HG02981 (cell line): Measurements from ENCODE around the gene PAOX.
"Not testable (repeated sequence)": the region's sequence is repeated elsewhere in the genome, so short reads cannot be mapped to it uniquely, and the experiment has no call there.

Experiments
- ATAC-seq: cut with Tn5 transposase; IDR thresholded peaks from one replicate; pipeline ENCODE4 v1.9.1; 2021; ENCODE audit warnings: mild to moderate bottlenecking, moderate library complexity; ENCODE audit not compliant: unreplicated experiment

Gene PAOX

DNA sequence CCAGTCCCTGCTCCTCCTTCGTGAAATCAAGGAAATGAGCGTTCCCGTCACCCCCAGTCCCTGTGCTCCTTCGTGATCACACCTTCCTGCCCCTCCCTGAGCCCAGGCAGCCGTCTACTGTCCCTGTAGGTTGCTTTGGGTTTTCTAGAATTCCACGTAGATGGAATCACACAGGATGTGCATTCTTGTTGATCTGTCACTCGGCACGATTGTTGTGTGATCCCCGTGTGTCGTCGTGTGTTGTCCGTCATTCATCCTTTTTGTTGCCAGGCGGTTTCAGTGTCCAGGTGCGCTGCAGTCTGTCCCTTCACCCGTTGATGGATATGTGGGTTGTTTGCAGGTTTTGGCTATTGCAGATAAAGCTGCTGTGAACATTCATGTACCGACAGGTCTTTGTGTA, 24.3 kb downstream of the PAOX start:
- ATAC-seq: no peak

DNA sequence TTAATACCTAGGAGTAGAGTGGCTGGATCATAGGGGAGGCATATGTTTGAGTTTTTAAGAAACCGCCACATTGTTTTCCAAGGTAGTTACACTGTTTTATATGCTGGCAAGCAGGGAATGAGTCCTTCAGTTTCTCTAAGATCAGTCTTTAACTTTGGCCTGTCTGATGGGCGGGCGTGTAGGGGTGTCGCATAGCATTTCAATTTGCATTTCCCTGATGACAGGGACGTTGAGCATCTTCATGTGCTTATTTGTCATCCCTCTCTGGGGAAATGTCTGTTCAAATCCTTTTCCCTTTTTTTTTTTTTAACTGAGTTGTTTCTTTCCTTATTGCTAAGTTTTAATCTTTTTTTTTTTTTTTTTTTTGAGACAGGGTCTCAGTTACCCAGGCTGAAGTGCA, 24.7 kb downstream of the PAOX start:
- no peak for ATAC-seq

DNA sequence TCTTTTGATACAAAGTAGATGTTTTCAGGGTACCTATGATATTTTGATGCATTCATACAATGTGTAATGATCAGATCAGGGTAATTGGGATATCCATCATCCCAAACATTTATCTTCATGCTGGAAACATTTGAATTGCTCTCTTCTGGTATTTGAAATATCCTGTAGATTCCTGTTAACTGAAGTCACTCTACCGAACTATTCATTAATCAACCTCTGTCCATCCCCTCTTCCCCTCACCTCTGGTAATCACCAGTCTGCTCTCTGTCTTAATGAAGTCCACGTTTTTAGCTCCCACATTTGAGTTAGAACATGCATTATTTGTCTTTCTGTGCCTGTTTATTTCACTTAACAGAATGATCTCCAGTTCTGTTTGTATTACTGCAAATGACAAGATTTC, 26.2 kb downstream of the PAOX start:
- no peak for ATAC-seq

DNA sequence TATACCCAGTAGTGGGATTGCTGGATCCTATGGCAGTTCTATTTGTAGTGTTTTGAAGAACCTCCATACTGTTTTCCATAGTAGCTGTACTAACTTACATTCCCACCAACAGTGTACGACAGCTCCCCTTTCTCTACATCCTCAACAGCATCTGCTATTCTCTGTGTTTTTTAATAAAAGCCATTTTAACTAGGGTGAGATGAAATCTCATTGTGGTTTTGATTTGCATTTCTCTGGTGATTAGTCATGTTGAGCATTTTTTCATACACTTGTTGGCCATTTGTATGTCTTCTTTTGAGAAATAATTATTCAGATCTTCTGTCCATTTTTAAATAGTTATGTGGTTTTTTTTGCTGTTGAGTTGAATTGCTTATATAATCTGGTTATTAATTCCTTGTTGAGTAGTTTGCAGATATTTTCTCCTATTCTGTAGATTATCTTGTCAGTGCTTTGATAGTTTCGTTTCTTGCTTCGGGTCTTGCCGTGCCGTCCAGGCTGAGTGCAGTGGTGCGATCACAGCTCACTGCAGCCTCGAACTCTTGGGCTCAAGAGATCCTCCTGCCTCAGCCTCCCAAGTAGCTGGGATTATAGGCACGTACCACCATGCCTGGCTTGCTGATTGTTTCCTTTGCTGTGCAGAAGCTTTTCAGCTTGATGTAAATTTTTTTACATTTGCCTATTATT, 26.9 kb downstream of the PAOX start:
- no peak for ATAC-seq

DNA sequence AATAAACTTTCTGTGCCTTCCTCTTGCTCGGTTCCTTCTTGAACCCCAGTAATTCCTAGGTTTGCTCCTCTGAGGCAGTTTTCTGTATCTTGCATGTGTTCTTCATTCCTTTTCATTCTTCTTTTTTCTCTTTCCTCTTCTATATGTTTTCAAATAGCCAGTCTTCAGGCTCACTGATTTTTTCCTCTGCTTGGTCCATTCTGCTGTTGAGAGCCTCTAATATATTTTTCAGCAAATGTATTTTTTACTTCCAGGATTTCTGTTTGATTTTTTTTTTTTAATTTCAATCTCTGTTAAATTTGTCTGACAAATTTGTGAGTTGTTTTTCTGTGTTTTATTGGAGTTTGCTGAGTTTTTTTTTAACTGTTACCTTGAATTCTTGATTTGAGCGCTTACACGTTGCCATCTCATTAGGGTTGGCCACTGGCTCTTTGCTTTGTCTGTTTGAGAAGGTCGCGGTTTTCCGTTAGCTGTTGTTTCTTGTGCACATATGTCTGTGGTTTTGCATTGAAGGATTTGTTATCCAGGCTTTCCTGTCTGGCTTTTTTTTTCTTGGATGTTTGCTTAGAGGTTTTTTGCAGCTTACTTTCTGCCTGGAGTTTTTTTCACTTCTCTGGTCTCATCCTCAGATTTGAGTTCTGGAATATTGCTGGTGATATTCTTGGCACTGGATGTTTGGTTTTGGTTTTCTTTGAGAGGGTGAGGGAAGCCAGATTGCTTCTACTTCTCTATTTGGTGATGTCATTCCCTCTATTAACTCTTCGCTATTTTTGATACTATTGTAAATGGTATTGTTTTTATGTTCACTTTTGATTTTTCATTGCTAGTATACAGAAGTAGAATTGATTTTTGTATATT, 32.7 kb downstream of the PAOX start:
- ATAC-seq: no peak

DNA sequence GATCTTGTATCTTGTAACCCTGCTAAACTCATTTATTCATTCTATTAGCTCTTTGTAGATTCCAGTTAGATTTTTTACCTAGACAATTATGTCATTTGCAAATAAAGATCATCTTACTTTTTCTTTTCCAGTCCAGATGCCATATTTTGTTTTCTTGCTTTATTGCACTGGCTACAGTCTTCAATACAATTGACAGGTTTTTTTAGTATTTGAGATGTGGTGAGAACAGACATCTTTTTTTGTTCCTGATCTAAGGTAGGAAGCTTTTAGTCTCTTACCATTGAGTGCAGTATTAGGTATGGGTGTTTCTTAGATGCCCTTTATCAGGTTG, 33.3 kb downstream of the PAOX start:
- ATAC-seq: no peak

DNA sequence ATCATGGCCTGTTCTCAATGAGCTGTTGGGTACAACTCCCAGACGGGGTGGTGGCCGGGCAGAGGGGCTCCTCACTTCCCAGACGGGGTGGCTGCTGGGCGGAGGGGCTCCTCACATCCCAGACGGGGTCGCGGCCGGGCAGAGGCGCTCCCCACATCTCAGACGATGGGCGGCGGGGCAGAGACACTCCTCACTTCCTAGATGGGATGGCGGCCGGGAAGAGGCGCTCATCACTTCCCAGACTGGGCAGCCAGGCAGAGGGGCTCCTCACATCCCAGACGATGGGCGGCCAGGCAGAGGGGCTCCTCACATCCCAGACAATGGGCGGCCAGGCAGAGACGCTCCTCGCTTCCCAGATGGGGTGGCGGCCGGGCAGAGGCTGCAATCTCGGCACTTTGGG, 35.3 kb downstream of the PAOX start:
- not testable (repeated sequence) for ATAC-seq

DNA sequence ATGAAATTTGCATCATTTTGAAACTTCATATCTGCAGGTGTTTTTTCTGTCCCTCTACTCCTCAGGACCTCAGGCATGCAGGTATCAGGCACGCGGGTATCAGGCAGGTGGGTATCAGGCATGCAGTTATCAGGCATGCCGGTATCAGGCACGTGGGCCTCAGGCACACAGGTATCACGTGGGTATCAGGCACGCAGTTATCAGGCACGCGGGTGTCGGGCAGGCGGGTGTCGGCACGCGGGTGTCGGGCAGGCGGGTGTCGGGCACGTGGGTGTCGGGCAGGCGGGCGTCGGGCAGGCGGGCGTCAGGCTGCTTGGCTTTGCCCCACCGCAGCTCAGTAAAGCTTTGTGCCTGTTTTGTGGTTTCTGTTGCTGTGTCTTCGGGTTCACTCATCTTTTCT, 36.7 kb downstream of the PAOX start:
- no peak for ATAC-seq

DNA sequence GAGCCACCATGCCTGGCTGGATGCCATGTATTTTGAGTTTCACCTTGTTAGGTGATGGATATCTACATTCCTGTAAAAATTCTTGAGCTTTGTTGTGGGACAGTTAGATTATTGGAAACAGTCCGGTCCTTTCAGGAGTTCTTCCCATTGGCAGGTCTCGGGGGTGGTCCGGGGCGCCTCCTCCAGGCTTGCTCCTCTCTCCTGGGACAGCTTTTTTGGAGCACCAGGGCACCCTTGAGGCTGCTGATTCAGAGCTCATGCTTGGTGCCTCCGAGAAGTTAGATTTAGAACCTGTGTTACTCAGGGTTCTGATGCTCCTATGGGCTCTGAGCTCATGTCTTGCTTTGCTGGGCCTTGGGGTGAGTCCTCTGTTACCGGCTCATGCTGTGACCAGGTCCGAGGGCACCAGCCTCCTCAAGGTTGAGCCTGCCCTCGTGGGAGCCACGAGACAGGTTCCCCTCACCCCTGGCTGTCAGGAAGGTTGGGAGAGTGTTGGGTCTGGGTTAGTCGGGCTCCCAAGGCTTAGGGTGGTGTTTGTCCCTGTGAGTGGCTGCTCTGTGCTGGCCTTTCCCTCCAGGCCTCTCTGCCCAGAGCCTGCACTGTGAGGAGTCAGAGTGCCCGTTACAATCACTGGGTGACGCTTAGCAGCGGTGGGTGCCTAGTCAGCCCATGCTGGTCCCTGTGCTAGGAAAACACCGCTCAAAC, 39.4 kb downstream of the PAOX start:
- no peak for ATAC-seq

DNA sequence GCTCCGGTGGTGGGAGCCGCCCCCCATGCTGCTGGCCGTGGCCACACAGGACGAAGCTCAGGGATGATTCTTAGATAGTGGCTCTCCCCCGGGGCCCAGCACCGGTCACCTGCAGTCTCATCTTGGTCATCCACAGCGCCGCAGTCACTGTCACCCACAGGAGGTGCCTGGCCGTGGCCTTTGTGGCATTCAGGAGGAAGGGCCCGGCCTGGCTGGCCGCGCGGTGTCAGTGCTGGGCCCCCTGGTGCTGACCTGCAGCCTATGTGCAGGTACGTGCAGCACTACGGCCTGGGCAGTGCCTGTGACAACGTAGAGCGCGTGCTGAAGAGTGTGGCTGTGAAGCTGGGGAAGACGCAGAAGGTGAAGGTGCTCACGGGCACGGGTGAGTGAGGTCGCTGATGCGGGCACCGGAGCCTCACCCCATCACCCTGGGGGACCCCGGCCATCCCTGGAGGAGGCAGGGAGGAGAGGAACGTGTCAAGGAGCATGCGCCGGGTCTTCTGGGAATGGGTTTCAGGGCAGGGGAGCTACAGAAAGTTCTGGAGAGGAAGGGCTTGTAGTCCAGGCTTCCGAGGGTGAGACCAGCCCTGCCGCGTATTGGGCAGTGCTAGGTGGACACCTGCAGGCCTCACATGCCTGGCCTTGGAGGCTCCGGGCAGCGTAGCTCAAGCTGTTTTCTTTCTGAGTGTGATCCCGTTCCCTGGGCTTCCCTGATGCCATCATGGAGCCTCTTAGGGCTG, 40.3 kb downstream of the PAOX start:
- no peak for ATAC-seq

DNA sequence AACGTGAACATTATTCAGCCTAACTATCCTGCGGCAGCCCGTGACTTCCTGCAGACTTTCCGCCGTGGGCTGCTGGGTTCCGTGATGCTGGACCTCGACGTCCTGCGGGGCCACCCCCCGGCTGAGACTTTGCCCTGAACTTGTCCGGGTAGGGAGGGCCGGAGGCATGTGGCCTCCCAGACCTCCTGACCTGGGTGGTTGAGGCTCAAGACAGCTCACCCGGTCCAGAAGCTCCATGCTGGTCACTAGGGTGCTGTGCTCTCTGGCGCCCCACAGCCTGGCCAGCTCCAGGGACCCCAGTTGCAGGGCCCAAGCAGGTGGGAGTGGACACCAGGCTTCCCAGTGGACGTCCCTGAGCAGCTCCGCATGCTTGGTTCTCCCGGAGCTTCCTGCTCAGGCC, 41.0 kb downstream of the PAOX start:
- ATAC-seq: no peak

DNA sequence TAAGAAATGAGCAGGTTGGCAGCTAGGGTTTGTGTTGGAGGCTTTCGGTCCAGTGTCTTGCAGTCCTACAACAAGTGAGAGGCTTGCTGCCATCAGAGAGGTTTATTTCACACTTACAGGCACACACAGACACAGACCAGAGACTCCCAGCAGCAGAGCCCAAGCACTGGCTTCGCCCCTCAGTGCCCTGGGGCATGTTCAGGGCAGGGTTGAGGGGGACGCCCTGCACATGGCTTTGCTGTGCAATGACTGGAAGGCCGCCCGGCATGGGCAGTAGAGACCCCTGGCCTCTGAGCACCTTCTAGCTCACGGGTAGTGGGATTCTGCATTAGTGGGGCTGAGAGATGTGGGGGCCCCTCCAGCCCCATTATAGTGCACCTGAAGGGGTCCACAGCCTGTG, 41.5 kb downstream of the PAOX start:
- ATAC-seq: no peak

DNA sequence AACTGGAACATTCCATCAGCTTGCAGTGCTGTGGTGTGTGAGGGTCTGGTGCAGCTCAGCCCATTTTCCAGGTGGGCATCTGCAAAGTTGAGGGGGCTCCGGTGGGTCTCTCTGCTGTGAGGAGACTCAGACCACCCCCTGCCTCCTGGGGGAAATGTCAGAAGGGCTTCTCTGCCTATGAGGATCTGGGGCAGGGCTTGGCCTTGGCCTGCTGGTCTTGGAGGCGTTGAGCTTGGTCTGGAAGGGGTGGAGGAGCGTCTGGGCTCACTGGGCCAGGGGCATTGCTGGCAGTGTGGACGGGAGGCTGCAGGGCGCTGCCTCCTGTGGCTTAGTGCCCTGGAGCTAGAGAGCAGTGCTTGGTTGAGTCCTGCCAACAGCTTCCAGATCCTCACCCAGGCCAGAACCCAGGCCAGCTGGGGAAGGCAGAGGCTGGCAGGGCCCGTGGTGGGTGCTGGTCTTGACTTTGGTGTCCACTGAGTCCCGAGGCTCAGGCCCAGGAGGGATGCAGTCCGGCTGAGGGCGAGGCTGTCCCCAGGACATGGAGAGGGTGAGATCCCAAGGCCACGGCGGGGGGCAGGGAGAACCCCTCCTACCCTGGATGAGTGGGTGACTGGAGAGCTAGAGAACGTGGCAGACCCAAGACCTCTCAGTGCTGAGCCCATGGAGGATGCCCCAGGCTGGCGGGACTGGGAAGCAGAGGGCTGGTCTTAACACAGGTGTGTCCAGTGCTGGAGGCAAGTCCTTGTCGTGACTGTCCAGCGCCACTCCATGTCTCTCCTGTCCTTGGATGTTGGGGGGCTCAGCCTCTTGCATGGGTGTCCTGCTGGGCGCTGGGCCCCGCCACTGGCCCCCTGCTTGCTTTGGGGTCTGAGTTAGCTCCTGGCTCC, 42.5 kb downstream of the PAOX start:
- ATAC-seq: no peak

DNA sequence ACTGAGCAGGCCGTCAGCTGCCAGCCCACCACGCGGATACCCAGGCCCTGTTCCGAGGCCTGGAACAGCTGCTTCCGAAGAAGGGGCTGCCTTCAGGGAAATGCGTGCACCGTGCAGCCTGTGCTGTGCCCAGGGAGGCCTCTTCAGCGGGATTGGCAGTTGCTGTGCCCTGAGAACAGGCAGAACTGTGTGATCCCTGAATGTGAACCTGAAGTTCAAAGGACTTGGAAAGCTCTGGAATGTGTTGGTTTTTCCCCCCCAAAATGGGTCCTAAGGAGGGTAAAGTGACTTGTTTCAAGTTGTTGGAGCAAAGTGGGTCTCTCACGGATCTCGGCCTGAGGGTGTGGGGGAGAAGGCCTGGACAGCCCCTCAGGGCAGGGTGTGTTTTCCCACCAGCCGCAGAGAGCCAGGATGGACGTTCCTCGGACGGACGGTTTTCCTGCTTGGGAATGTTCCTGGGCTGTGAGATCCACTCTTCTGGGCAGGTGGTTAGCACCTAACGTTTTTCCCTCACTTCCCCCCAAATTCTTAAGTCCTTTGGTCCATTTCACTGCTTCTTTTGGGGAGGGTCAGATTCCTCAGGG, 43.3 kb downstream of the PAOX start:
- no peak for ATAC-seq

DNA sequence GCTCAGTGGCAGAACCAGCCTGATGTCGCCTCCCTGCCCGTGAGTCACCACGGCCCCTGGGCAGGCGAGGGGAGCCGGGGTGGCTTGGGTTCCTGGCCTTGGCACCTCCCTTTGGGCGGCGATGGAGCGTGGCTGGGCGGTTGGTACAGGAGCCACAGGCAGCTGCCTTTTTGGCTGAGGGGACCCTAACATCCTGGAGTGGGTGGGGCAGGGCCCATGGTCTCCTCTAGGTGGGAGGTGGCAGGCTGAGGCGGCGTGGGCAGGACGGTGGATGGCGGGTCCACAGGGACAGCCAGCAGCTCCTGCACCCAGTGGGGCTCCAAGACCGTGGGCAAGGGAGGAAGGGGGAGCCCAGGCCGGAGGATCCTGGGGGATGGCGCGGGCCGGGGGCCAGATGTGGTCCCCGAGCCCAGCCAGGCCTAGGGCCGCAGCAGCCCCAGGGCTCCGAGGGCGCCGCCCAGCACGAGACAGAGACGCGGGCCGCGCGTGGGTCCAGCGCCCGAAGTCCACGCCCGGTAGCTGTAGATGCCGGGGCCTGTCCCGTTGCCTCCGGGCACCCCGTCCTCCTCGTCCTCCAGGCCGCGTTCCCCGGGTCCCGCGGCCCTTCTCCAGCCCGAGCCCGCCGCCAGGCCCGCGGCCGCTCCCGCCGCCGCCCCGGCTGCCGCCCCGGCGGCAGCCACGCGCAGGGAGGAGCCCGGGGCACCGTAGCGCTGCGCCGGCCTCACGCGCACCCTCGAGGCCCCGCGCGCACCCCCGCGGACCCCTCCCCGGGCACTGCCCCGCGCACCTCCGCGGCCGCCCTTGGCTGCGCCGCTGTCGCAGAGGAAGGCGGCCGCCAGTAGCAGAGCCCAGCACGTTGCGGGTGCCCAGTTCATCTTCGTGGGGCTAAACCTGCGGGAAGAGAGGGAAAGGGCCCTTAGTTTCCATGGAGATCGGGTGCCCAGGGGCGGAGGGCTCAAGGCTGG, 44.0 kb downstream of the PAOX start:
- ATAC-seq: no peak

DNA sequence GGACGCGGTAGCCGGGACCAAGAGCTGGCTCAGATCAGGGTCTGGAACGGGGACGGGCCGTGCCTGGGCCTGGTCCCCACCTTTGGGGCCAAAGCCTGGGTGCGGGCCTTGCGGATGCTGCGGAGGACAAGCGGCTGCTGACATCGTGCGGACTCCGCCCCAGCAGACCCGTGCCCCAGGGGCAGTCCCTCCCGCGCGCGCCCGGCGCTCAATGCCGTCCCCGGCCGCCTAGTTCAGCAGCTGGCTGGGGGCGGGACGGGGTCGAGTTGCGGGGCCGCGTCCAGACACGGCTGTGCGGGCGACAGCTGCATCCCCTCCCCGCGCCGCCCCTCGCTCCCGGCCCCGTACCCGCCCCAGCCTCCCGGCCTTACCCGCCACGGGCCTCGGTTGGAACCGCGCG, 45.0 kb downstream of the PAOX start:
- ATAC-seq: not testable (repeated sequence)

DNA sequence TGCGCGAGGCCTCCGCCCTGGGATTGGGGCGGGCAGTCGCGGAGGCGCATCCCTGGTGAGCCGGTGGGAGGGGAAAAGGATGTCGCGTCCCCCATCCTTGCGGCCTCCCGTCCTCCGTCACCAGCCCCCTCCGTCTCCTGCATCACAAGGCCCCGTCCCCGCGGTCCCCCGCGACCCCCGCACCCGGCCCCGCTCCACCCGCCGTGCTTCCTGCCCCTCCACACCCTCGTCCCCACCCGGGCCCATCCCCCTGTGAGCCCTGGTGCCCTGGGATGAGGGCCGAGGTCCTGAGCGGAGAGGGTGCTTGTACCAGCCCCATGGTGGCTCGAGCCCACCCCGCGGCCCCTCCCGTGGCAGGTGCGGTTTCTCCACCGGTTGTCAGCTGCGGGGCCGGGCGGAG, 45.5 kb downstream of the PAOX start, which contains the start of gene SPRN:
SPRN (minus strand) TSS at position 25 of the 400 bp plus-strand sequence. CDS start 944 bp downstream, outside the sequence.
- ATAC-seq: not testable (repeated sequence)

DNA sequence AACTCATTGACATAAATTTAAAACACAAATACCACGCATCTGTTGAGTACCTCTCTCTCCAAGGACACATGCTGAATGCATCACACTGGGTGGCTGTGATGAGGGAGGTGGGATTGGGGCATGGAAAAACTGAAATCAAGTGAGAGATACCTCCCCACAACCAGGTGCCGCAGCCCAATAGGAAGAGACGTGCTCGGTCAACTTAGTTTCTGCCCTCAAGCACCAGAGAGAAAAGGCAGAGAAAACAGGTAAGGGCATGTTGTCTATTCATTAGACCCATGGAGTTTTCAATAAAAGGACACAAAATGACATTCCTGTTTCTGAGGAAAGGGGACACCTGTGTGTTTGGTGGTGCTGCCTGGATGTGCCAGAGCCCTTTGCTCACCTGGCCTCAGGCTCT, 50.5 kb downstream of the PAOX start:
- not testable (repeated sequence) for ATAC-seq
